OCI-M2 (cell line): ENCODE results near the gene EZH2.
A peak's percentile ranks its signal among the peaks of the same experiment; 100 is the strongest.

Experiments
- DNase-seq: peaks from one replicate; lab custom pipeline; 2025; ENCODE audit not compliant: unreplicated experiment; lab: John Stamatoyannopoulos, UW

The EZH2 gene

GRCh38 chr7:148901178-148901577, 17.1 kb upstream of the EZH2 start:
- no peak for DNase-seq

- DNase-seq = no peak
Measured at GRCh38 chr7:148898845-148899484, 14.9 kb upstream of the EZH2 start.

GRCh38 chr7:148894591-148894990, 10.5 kb upstream of the EZH2 start:
- DNase-seq = no peak

- no peak for DNase-seq
Measured at GRCh38 chr7:148893071-148893470, 9.0 kb upstream of the EZH2 start.

GRCh38 chr7:148888300-148888699, 4.2 kb upstream of the EZH2 start:
- no peak for DNase-seq

GRCh38 chr7:148886844-148887243, 2.8 kb upstream of the EZH2 start:
- DNase-seq = no peak

- peak; percentile 74 for DNase-seq
Measured at GRCh38 chr7:148884299-148885022, 370 bp upstream of the EZH2 start.

- DNase-seq = no peak
Measured at GRCh38 chr7:148883266-148884048, 634 bp downstream of the EZH2 start.

GRCh38 chr7:148882841-148883265, 1.2 kb downstream of the EZH2 start:
- no peak for DNase-seq

GRCh38 chr7:148882192-148882591, 1.9 kb downstream of the EZH2 start:
- no peak for DNase-seq

- no peak for DNase-seq
Measured at GRCh38 chr7:148878317-148878716, 5.8 kb downstream of the EZH2 start.

- no peak for DNase-seq
Measured at GRCh38 chr7:148877517-148877916, 6.6 kb downstream of the EZH2 start.

GRCh38 chr7:148872188-148872587, 11.9 kb downstream of the EZH2 start:
- DNase-seq = no peak

GRCh38 chr7:148871551-148871950, 12.5 kb downstream of the EZH2 start:
- no peak for DNase-seq

GRCh38 chr7:148871030-148871429, 13.1 kb downstream of the EZH2 start:
- no peak for DNase-seq

GRCh38 chr7:148868378-148868674, 15.8 kb downstream of the EZH2 start:
- DNase-seq = no peak

GRCh38 chr7:148867596-148868377, 16.3 kb downstream of the EZH2 start:
- no peak for DNase-seq

- no peak for DNase-seq
Measured at GRCh38 chr7:148866362-148866761, 17.7 kb downstream of the EZH2 start.

GRCh38 chr7:148865283-148865682, 18.8 kb downstream of the EZH2 start:
- no peak for DNase-seq

- no peak for DNase-seq
Measured at GRCh38 chr7:148863324-148863723, 20.8 kb downstream of the EZH2 start.

GRCh38 chr7:148862481-148862880, 21.6 kb downstream of the EZH2 start:
- DNase-seq = no peak
